ENCODE data around the gene SCLY.

Gene SCLY

DNA sequence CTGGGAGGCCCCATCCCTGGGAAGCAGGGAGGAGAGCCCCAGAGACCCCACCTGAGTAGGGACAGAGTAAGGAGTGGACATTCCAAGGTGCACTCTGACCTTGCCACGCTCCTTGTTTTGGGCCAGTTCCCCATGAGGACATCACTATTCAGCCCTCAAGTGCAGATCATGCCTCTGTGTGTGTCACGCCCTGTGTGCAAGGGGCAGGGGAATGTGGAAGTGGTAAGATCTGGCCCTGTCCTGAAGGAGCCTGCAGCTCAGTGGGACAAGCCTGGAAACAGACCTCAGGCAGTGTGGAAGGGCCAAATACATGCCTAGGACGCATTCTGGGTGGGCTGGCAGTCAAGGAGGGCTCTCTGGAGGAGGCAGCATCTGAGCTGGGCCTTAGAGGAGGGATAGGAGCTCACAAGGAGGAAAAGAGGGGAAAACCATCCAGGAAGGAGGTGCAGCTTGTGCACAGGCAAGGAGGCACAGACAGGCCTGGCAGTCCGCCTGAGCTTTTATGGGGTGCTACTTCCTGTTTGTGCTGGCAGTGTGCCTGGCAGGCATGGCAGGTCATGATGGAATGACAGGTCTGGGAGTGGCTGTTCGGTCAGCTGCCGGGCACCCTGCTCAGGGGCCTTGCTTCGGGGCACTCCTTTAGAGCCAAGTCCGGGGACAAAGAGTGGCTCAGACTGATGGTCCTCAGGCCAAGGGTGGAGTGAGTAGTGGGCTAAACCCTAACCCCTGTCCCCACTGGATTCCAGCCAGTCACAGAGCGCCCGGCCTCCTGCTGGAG lies 80.9 kb downstream of the SCLY start:
- no peak for DNase-seq

- DNase-seq = no peak
These were observed 81.8 kb downstream of the SCLY start for GRCh38 chr2:238142382-238143205.

DNA sequence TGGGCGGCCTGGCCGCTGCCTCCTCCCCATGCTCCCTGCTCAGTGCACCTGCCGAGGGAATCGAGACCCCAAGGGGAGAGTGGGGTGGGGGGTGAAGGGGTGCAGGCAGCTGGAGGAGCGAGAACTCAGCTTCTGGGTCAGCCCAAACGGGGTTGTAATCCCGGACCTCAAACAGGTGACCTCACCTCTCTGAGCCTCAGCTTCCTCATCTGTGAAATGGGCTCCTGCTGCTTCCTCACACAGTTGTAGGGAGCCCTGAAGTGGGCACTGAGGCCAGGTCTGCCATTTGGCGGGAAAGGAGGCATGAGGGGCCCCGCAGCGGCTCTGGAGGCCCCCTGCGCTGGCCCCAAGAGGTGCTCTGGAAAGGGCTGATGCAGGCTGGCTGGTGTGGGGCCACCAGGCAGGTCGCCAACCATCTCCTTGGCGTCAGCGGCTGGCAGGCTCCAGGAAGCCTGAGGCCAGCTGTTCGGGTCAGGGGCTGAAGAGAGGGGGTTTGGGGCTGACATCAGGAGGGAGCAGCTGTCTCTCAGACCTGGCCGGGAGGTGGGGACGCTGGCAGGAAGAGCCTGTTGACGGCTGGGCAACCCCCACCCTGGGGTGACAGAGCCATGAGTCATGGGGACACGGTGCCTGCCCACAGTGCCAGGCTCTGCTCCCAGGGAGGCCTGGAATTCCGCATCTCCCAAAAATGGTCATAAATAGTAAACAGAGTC lies 82.6 kb downstream of the SCLY start:
- DNase-seq = no peak

- DNase-seq = no peak
These were observed 83.5 kb downstream of the SCLY start for GRCh38 chr2:238144262-238144661.

GRCh38 chr2:238145046-238145445 lies 84.2 kb downstream of the SCLY start:
- DNase-seq = no peak

GRCh38 chr2:238145851-238146250 lies 85.0 kb downstream of the SCLY start:
- no peak for DNase-seq

DNA sequence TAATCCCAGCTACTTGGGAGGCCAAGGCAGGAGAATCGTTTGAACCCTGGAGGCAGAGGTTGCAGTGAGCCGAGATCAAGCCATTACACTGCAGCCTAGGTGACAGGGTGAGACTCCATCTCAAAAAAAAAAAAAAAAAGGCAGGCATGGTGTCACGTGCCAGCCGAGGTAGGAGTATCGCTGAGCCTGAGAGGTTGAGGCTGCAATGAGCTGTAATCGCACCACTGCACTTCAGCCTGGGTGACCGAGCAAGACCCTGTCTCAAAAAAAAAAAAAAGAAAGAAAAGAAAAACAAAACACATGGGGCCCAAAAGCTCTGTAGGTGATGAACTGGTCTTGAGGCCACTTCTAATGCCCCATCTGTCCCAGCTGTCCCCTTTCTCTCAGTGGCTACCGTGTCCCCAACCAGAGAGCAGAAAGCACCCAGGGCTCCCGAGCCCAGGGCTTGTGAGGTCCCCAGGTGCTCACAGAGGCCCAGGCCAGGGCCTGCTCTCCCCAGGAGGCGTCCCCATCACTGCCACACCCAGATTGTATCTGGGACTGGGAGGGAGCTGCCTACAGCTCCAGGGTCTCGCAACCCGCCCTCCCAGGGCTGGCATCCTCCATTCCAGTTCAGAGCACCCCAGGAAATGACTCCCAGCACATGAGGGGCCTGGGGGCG lies 86.2 kb downstream of the SCLY start:
- DNase-seq = no peak

DNA sequence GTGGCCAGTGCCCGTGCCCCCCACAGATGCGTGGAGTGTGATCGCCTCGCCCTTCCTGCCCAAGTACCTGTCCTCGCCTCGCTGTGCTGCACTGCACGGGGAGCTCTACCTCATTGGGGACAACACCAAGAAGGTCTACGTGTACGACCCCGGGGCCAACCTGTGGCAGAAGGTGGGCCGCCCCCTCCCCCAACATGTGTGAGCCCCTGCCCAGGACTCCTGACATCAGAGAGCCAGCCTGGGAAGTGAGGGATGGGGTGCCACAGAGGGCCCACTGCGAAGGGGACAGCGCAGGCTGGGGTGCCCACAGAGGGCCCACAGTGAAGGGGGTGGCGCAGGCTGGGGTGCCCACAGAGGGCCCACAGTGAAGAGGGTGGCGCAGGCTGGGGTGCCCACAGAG lies 88.2 kb downstream of the SCLY start:
- DNase-seq = no peak
